ENCODE measurements around the gene MXI1.
A peak's percentile ranks its signal among the peaks of the same experiment; 100 is the strongest.

The MXI1 gene

DNA sequence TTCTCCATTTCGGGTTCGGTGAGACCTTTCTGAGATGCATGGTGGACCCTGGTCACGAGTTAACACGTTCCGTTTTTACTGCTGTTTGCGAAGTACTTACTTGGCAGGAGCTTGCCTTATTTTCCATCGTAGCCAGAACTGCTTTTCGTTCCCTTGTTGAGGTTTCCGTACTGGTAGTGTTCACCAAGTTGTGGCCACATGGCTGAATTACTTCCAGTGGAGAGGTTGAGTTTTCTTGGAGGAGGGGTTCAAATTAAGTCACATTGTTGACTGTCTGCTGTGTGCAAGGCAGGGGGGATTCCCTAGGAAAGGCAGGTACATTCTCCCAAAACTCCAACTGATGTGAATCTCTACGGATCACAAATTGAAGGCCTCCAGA, 4.0 kb downstream of the MXI1 start:
- no peak for DNase-seq (ENCODE audit: low read depth, low spot score)
- ChIA-PET CTCF (interaction anchor here (1.4 to 5.6 kb wide), 4 partner anchors 8 to 327 kb away, joined by 4 to 26 read pairs (median 10); no protein-coding TSS in a partner anchor), POLR2A (interaction anchor here (0.6 to 1.1 kb wide), 2 partner anchors 10 to 708 kb away, joined by 3 to 7 read pairs; partner anchors contain the start of gene SHOC2)
- TF ChIP-seq, protein P1, sequence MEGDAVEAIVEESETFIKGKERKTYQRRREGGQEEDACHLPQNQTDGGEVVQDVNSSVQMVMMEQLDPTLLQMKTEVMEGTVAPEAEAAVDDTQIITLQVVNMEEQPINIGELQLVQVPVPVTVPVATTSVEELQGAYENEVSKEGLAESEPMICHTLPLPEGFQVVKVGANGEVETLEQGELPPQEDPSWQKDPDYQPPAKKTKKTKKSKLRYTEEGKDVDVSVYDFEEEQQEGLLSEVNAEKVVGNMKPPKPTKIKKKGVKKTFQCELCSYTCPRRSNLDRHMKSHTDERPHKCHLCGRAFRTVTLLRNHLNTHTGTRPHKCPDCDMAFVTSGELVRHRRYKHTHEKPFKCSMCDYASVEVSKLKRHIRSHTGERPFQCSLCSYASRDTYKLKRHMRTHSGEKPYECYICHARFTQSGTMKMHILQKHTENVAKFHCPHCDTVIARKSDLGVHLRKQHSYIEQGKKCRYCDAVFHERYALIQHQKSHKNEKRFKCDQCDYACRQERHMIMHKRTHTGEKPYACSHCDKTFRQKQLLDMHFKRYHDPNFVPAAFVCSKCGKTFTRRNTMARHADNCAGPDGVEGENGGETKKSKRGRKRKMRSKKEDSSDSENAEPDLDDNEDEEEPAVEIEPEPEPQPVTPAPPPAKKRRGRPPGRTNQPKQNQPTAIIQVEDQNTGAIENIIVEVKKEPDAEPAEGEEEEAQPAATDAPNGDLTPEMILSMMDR (IDR thresholded peaks at IDR 0.05; ENCODE audit: insufficient read depth, low read length, missing control alignments), result no peak
- peak overlapping the region; percentile 50 for H3K4me3 ChIP-seq (ENCODE audit: low read depth, low read length)

DNA sequence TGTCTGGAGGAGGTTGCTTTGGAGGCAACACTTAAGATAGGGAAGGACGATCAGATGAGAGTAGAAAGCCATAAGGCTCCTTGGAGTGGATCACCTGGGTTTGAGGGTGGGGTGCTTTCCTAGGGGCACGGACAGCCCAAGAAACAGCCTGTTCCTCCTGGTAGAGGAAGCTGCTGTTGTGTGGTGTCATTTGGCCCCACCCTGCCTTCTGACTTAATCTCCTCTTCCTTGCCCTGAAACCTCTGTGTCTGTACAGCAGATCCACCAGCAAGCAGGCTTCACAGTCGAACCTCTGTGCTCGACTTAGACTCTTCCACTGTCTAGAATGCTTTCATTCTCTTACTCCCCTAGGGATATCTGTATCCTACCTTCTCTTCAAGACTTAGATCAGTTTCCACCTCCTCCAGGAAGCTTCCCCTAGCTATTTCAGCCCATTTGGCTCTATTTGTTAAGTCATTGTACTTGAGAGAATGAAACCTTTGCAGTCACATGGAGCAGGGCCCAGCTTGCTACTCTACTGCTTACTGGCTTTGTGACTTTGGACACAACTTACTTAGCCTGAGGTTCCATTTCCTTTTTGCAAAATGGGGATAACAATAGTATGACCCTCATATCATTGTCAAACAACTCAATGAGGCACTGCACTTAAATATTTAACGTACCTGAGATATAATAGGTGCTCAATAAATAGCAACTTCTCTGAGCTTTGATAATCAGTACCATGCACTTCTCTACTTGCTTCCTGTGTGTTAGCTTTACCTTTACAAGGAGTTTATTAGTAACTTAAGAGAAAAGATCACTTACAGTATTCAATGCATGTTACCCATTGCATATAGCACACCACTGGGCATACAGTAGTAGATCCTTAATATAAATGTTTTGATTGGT, 5.0 kb downstream of the MXI1 start:
- TF ChIP-seq, protein P1 (IDR thresholded peaks at IDR 0.05; ENCODE audit: insufficient read depth, low read length, missing control alignments), result no peak
- ChIA-PET CTCF (interaction anchor here (0.6 to 5.6 kb wide), 6 partner anchors 10 to 328 kb away, joined by 3 to 26 read pairs (median 4); no protein-coding TSS in a partner anchor), POLR2A (no interaction called here)
- no peak for DNase-seq (ENCODE audit: low read depth, low spot score)
- H3K4me3 ChIP-seq (ENCODE audit: low read depth, low read length), result no peak overlapping the region

- POLR2A ChIA-PET, result interaction anchor here (0.7 kb wide), 1 partner anchor 697 kb away, joined by 4 read pairs; no protein-coding TSS in a partner anchor
- H3K4me3 ChIP-seq (ENCODE audit: low read depth, low read length), result no peak overlapping the region
Observed at GRCh38 chr10:110214371-110214826, 7.0 kb downstream of the MXI1 start.

GRCh38 chr10:110215286-110216170, 8.1 kb downstream of the MXI1 start:
- DNase-seq (ENCODE audit: low read depth, low spot score), result no peak
- CTCF ChIA-PET, result no interaction called here

More at GRCh38 chr10:110214371-110214826, 7.0 kb downstream of the MXI1 start:
- CTCF ChIA-PET, result interaction anchor here (1.4 to 1.5 kb wide), 2 partner anchors 11 to 330 kb away, joined by 4 to 5 read pairs; no protein-coding TSS in a partner anchor
- TF ChIP-seq, protein P1 (IDR thresholded peaks at IDR 0.05; ENCODE audit: insufficient read depth, low read length, missing control alignments), result no peak
- no peak for DNase-seq (ENCODE audit: low read depth, low spot score)

DNA sequence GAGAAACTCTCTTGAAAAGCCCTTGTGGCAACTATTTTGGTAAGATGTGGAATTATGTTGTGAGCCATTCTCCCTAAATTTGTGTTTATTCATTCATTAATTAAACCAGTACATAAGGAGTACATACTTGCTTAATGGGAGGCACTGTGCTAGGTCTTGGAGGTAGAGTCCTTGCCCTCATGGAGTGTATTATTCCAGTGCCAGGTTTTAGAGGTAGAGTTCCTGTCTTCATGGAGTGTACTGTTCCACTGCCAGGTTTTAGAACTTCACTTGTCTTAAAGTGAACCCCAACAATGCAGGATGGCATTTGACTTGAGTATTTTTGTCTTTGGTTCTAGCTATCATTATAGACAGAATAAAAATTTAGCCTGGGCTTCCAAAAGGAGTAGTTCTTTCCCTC, 8.8 kb downstream of the MXI1 start:
- no peak for DNase-seq (ENCODE audit: low read depth, low spot score)
- ChIA-PET CTCF (no interaction called here), POLR2A (no interaction called here)
- TF ChIP-seq, protein P1 (IDR thresholded peaks at IDR 0.05; ENCODE audit: insufficient read depth, low read length, missing control alignments), result no peak
- H3K4me3 ChIP-seq (ENCODE audit: low read depth, low read length), result no peak overlapping the region

More at GRCh38 chr10:110215286-110216170, 8.1 kb downstream of the MXI1 start:
- TF ChIP-seq, protein P1 (IDR thresholded peaks at IDR 0.05; ENCODE audit: insufficient read depth, low read length, missing control alignments), result no peak
- POLR2A ChIA-PET, result no interaction called here
- H3K4me3 ChIP-seq (ENCODE audit: low read depth, low read length), result no peak overlapping the region
